Spleen (tissue), 11 donors: ENCODE results near the gene TMEM255B. TPM values are rescaled to one million over a fixed set of nuclear protein-coding genes. Genes with fewer than 3 reads are reported as not detected.

Source experiments
- DNase-seq: peaks from one replicate; pipeline ENCODE4 v3.0.0-alpha.2; 2020
- H3K27ac ChIP-seq, 8 donors: fragments of 200-600 bp; sonication (generic) in 7 of 8; 1 replicate in 4 of 8; 2 replicates in 4 of 8; pipeline versions ENCODE4 v1.5.0 to v1.8.0; 2016 to 2021; ENCODE audit warnings: inconsistent platforms in 4 of 8, mild to moderate bottlenecking in 4 of 8, moderate library complexity in 1 of 8
- H3K27me3 ChIP-seq, 7 donors: fragments of 200-600 bp; sonication (generic) in 6 of 7; replicated peaks in 1 of 7; 1 replicate in 4 of 7; 2 replicates in 3 of 7; pipeline versions ENCODE4 v1.5.0 to v1.8.0; 2016 to 2021; ENCODE audit warnings: inconsistent platforms in 3 of 7, mild to moderate bottlenecking in 1 of 7
- H3K36me3 ChIP-seq, 6 donors: fragments of 200-600 bp; sonication (generic) in 5 of 6; 1 replicate in 4 of 6; 2 replicates in 2 of 6; pipeline versions ENCODE4 v1.5.0 to v1.8.0; 2016 to 2021; ENCODE audit warnings: inconsistent platforms in 2 of 6
- H3K4me1 ChIP-seq, 6 donors: fragments of 200-600 bp; sonication (generic) in 5 of 6; 1 replicate in 3 of 6; 2 replicates in 3 of 6; pipeline versions ENCODE4 v1.5.0 to v1.8.0; 2016 to 2021; ENCODE audit warnings: inconsistent platforms in 3 of 6
- H3K4me3 ChIP-seq, 8 donors: fragments of 200-600 bp; sonication (generic) in 7 of 8; 1 replicate in 4 of 8; 2 replicates in 4 of 8; pipeline versions ENCODE4 v1.5.0 to v1.8.0; 2016 to 2021; ENCODE audit warnings: inconsistent platforms in 4 of 8, mild to moderate bottlenecking in 4 of 8, moderate library complexity in 2 of 8
- H3K9me3 ChIP-seq, 8 donors: fragments of 200-600 bp; sonication (generic) in 7 of 8; 1 replicate in 4 of 8; 2 replicates in 4 of 8; pipeline versions ENCODE4 v1.5.0 to v1.8.0; 2016 to 2021; ENCODE audit warnings: inconsistent platforms in 4 of 8
- POLR2A ChIP-seq, 3 donors: fragments of 450-650 bp; IDR thresholded peaks; one replicate each; pipeline ENCODE4 v1.5.1; 2017; ENCODE audit warnings: antibody characterized with exemption in 3 of 3, mild to moderate bottlenecking in 1 of 3
- POLR2AphosphoS5 ChIP-seq, 3 donors: sonication (generic); formaldehyde crosslinking; IDR thresholded peaks; one replicate each; pipeline ENCODE4 v1.5.1; 2017; ENCODE audit warnings: antibody characterized with exemption in 3 of 3
- WGBS, 5 donors: extraction: QIAGEN DNeasy Blood & Tissue Kit in 3 of 5; methylation state at CpG; one replicate each; pipeline versions ENCODE4 v1.1.5 to v1.1.7; 2013 to 2018; 5-methylcytosine and 5-hydroxymethylcytosine counted together
- intact Hi-C: fragments of 100-400 bp; cut with DNase I; formaldehyde crosslinking; loops from one replicate; pipeline ENCODE4 v1.15.0; 2023; ENCODE audit warnings: low total_unique reads
- polyA plus RNA-seq, 3 donors: library from polyadenylated mRNA; stranded (reverse); fragments of 200-250 nt; gene quantifications; one replicate each; pipeline ENCODE4 v1.2.1, GENCODE V29; 2013
- total RNA-seq, 7 donors: library from RNA; depleted of rRNA in 3 of 7; stranded (reverse); fragments of >200 nt in 3 of 7; fragmentation: NEBNext Ultra II Directional in 4 of 7; extraction: Animal tissue kit (Norgen Biotek cat#: 25700) in 4 of 7; gene quantifications; one replicate each; pipeline versions ENCODE4 v1.1.0 to v1.2.1, GENCODE V29; 2016 to 2021
- TF ChIP-seq, protein P1 (sequence below), 11 experiments: fragments of 200-600 bp in 7 of 11; fragments of 450-650 bp in 4 of 11; sonication (generic) in 4 of 11; IDR thresholded peaks in 8 of 11; conservative IDR thresholded peaks in 3 of 11; 1 replicate in 7 of 11; 2 replicates in 4 of 11; pipeline versions ENCODE4 v1.4.0 to v1.8.0; 2016 to 2021; ENCODE audit warnings: antibody characterized with exemption in 11 of 11, inconsistent platforms in 4 of 11, mild to moderate bottlenecking in 1 of 11
- donor health status: healthy with polysubstance abuse.
- donor health status: DM: no; HTN: no; CAD: no; lungs with moderate emphysema.
- donor health status: DM: no; HTN: no; CAD: no.
- donor health status: Bipolar disorder and iron deficiency.
- donor health status: healthy.
- donor health status: DM: no; HTN: no; CAD: no.
- donor health status: DM: yes; HTN: yes; CAD: no.

Gene TMEM255B
- total and polyA plus RNA-seq, 10 donors: 5.7 to 26.9 (median 12.3) TPM

DNA sequence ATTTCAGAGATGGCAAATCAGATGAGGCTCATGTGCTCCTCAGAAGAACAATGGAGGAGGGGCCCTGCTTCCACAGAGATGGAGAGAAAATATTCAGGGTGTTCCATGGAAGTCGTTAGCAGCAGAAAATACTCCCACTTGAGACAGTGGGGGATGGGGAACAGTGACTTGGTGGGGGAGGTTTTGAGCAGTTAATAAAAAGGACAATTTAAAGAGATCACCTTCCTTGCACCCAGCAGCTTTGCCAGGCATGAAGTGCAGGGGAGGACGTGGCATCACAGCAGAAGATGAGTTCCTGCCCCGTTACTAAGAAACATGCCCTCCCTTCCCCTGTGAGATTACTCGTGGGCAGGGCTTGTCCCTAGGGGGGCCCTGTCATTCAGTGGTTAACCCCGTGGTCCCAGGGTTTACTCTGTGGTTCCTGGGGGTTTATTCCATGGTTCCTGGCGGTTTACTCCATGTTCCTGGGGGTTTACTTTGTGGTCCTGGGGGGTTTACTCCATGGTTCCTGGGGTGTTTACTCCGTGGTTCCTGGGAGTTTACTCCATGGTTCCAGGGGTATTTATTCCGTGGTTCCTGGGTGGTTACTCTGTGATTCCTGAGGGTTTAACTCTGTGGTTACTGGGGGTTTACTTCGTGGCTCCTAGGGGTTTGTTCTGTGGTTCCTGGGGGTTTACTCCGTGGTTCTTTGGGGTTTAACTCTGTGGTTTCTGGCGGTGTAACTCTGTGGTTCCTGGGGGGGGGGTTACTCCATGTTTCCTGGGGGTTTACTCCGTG is 49.2 kb downstream of the TMEM255B start:
- no peaks in the 10 kb centered on the region for H3K27me3 ChIP-seq
- 65 to 75% (median 74%) methylated on average over 12 of the region's 12 CpGs for WGBS, 5 donors
- H3K9me3 ChIP-seq: peaks cover 0 to 39% (median 19%) of the 10 kb centered on the region in 8 donors
- no peak overlapping the region for H3K27ac ChIP-seq
- no peak overlapping the region for H3K4me3 ChIP-seq
- peaks cover 0 to 6% (median 2%) of the 10 kb centered on the region in 6 donors for H3K4me1 ChIP-seq
- no peak for DNase-seq
- no peak for TF ChIP-seq POLR2A (IDR thresholded peaks at IDR 0.05)
- TF ChIP-seq POLR2AphosphoS5 (IDR thresholded peaks at IDR 0.05): no peak
- TF ChIP-seq, protein P1, sequence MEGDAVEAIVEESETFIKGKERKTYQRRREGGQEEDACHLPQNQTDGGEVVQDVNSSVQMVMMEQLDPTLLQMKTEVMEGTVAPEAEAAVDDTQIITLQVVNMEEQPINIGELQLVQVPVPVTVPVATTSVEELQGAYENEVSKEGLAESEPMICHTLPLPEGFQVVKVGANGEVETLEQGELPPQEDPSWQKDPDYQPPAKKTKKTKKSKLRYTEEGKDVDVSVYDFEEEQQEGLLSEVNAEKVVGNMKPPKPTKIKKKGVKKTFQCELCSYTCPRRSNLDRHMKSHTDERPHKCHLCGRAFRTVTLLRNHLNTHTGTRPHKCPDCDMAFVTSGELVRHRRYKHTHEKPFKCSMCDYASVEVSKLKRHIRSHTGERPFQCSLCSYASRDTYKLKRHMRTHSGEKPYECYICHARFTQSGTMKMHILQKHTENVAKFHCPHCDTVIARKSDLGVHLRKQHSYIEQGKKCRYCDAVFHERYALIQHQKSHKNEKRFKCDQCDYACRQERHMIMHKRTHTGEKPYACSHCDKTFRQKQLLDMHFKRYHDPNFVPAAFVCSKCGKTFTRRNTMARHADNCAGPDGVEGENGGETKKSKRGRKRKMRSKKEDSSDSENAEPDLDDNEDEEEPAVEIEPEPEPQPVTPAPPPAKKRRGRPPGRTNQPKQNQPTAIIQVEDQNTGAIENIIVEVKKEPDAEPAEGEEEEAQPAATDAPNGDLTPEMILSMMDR (IDR thresholded peaks at IDR 0.05 in 8 of 11, conservative IDR thresholded peaks at IDR 0.05 in 3 of 11): no peak
- no peaks in the 10 kb centered on the region for H3K36me3 ChIP-seq
- intact Hi-C loops: no loop called here

DNA sequence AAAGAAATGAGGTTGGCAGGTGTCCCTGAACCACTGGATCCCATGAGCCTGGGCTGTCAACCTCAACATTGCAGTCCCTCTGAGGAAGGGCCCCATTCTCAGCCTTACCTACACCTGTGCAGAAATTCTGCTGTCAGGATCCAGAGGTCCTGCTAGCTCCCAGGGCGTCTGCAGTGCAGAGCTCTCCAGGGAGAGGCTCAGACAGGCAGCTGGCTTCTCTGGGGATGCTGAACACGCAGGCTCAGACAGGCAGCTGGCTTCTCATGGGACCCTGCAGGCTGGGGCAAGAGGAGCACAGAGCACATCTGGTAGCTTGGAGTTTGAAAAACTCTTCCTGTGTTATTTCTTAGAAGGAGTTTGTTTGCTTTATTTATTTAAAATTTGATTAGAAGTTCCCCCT is 50.9 kb downstream of the TMEM255B start:
- peaks cover 0 to 39% (median 19%) of the 10 kb centered on the region in 8 donors for H3K9me3 ChIP-seq
- TF ChIP-seq POLR2A (IDR thresholded peaks at IDR 0.05): no peak
- no peak for TF ChIP-seq POLR2AphosphoS5 (IDR thresholded peaks at IDR 0.05)
- TF ChIP-seq, protein P1 (IDR thresholded peaks at IDR 0.05 in 8 of 11, conservative IDR thresholded peaks at IDR 0.05 in 3 of 11): no peak
- H3K27me3 ChIP-seq: no peaks in the 10 kb centered on the region
- WGBS, 5 donors: 51 to 76% (median 59%) methylated on average over 2 of the region's 2 CpGs
- intact Hi-C loops: no loop called here
- DNase-seq: no peak
- H3K4me3 ChIP-seq: no peak overlapping the region
- H3K4me1 ChIP-seq: peaks cover 0 to 22% (median 14%) of the 10 kb centered on the region in 6 donors
- no peaks in the 10 kb centered on the region for H3K36me3 ChIP-seq
- no peak overlapping the region for H3K27ac ChIP-seq

DNA sequence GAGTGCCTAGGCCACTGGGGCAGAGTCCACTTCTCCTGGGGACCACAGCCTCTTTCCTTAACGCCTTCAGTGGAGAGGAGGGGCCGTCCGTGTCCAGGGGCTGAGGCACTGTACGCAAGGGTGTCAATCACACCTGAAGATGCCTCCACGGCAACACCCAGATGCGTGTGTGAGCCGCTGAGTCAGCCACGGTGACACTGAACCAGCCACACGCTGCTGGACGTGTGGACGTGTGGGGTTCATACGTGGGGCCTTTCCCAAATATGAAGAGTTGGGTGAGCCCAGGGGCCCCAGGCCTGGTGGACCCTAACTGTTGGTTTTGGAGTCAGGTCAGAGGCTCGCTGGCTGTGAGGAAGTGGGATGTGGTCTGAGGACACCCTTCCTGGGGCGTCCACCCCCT is 51.6 kb downstream of the TMEM255B start:
- 87 to 96% (median 93%) methylated on average over 14 of the region's 14 CpGs for WGBS, 5 donors
- Histone ChIP-seq H3K27ac (no peak overlapping the region), H3K4me3 (no peak overlapping the region), H3K27me3 (no peaks in the 10 kb centered on the region), H3K36me3 (no peaks in the 10 kb centered on the region), H3K9me3 (peaks cover 0 to 39% (median 19%) of the 10 kb centered on the region in 8 donors), H3K4me1 (peaks cover 0 to 29% (median 16%) of the 10 kb centered on the region in 6 donors)
- intact Hi-C loops: no loop called here
- TF ChIP-seq POLR2A (IDR thresholded peaks at IDR 0.05) (no peak), POLR2AphosphoS5 (IDR thresholded peaks at IDR 0.05) (no peak)
- TF ChIP-seq, protein P1 (IDR thresholded peaks at IDR 0.05 in 8 of 11, conservative IDR thresholded peaks at IDR 0.05 in 3 of 11): no peak
- no peak for DNase-seq

DNA sequence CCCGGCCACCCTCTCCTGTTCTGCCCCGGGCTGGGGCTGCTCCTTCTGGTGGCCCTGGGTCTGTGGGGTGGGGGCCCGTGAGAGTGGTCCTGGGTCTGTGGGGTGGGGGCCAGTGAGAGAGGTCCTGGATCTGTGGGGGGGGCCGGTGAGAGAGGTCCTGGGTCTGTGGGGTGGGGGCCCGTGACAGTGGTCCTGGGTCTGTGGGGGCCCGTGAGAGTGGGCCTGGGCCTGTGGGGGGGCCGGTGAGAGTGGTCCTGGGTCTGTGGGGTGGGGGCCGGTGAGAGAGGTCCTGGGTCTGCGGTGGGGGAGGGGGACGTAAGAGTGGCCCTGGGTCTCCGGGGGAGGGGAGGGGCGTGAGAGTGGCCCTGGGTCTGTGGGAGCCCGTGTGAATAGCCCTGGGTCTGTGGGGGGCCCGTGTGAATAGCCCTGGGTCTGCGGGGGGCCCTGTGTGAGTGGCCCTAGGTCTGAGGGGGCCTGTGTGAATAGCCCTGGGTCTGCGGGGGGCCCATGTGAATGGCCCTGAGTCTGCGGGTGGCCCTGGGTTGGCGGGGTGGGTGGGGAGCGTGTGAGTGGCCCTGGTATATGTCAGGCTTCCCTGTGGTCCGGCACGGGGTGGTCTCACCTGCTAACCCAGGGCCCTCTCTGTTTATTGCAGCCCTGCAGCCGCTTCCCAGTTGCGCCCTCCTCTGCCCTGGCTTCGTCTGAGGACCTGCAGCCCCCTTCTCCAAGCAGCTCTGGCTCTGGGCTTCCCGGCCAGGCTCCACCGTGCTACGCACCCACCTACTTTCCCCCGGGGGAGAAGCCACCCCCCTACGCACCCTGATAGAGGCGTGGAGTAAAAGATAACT is 52.3 kb downstream of the TMEM255B start:
- Histone ChIP-seq H3K36me3 (no peaks in the 10 kb centered on the region), H3K4me3 (no peak overlapping the region), H3K27me3 (no peaks in the 10 kb centered on the region), H3K4me1 (peaks cover 2 to 35% (median 23%) of the 10 kb centered on the region in 6 donors), H3K27ac (no peak overlapping the region), H3K9me3 (peaks cover 0 to 39% (median 19%) of the 10 kb centered on the region in 8 donors)
- TF ChIP-seq POLR2AphosphoS5 (IDR thresholded peaks at IDR 0.05) (no peak), POLR2A (IDR thresholded peaks at IDR 0.05) (no peak)
- TF ChIP-seq, protein P1 (IDR thresholded peaks at IDR 0.05 in 8 of 11, conservative IDR thresholded peaks at IDR 0.05 in 3 of 11): no peak
- 88 to 92% (median 91%) methylated on average over 22 to 30 of the region's 30 CpGs for WGBS, 5 donors
- intact Hi-C loops: no loop called here
- no peak for DNase-seq
